HepG2 (cell line): Measurements from ENCODE around the gene LIN28B. TPM values are rescaled to one million over a fixed set of nuclear protein-coding genes. Genes with fewer than 3 reads are reported as not detected.

Source experiments
- FIP1L1 ChIP-seq: fragments of 200-400 bp; formaldehyde crosslinking; IDR thresholded peaks from 2 replicates; pipeline ENCODE4 v1.6.1; 2018; ENCODE audit warnings: low read depth, mild to moderate bottlenecking, low read length, moderate library complexity, borderline replicate concordance; ENCODE audit not compliant: insufficient read depth
- GATAD2A ChIP-seq: IDR thresholded peaks from 2 replicates; pipeline ENCODE4 v1.6.1; 2016
- GLI4 ChIP-seq: sonication (generic); formaldehyde crosslinking; IDR thresholded peaks from 2 replicates; pipeline ENCODE4 v1.5.1; 2020; ENCODE audit warnings: missing genetic modification reagents, mild to moderate bottlenecking, moderate library complexity, borderline replicate concordance
- GTF2F1 ChIP-seq: fragments of 150-350 bp; IDR thresholded peaks from 2 replicates; pipeline ENCODE4 v1.6.1; 2014; ENCODE audit warnings: low read length
- HNF1A ChIP-seq, 2 experiments: sonication (generic) in 1 of 2; formaldehyde crosslinking in 1 of 2; IDR thresholded peaks; 2 replicates each; pipeline versions ENCODE4 v1.4.0 to v1.6.1; 2016 to 2020; ENCODE audit warnings: borderline replicate concordance in 1 of 2, low read depth in 1 of 2, mild to moderate bottlenecking in 1 of 2, missing genetic modification reagents in 1 of 2
- HOXA9 ChIP-seq: sonication (generic); formaldehyde crosslinking; IDR thresholded peaks from 2 replicates; pipeline ENCODE4 v1.8.1; 2022; ENCODE audit warnings: missing genetic modification reagents, mild to moderate bottlenecking, moderate library complexity, borderline replicate concordance
- KLF6 ChIP-seq: IDR thresholded peaks from 2 replicates; pipeline ENCODE4 v1.8.0; 2016; ENCODE audit warnings: missing biosample characterization, missing genetic modification reagents
- MAFF ChIP-seq: IDR thresholded peaks from 2 replicates; pipeline ENCODE4 v1.6.1; 2011; ENCODE audit warnings: low read depth, low read length, improper control_type of control experiment
- MEF2D ChIP-seq: sonication (generic); formaldehyde crosslinking; IDR thresholded peaks from 2 replicates; pipeline ENCODE4 v1.5.1; 2020; ENCODE audit warnings: mild to moderate bottlenecking, missing genetic modification reagents
- NKX3-1 ChIP-seq: sonication (generic); formaldehyde crosslinking; IDR thresholded peaks from 2 replicates; pipeline ENCODE4 v1.5.0; 2020; ENCODE audit warnings: missing genetic modification reagents
- PAXIP1 ChIP-seq: sonication (generic); formaldehyde crosslinking; conservative IDR thresholded peaks from 2 replicates; pipeline ENCODE4 v1.4.0; 2020; ENCODE audit warnings: mild to moderate bottlenecking, missing genetic modification reagents, moderate library complexity
- PPARG ChIP-seq: conservative IDR thresholded peaks from 2 replicates; pipeline ENCODE4 v1.6.1; 2016; ENCODE audit warnings: missing biosample characterization, missing genetic modification reagents
- RARA ChIP-seq: IDR thresholded peaks from 2 replicates; pipeline ENCODE4 v1.6.1; 2016; ENCODE audit warnings: missing genetic modification reagents, missing compliant biosample characterization
- RFXAP ChIP-seq: sonication (generic); formaldehyde crosslinking; IDR thresholded peaks from 2 replicates; pipeline ENCODE4 v1.4.0; 2020; ENCODE audit warnings: missing genetic modification reagents, borderline replicate concordance
- SIX4 ChIP-seq: sonication (generic); formaldehyde crosslinking; IDR thresholded peaks from 2 replicates; pipeline ENCODE4 v1.4.0; 2020; ENCODE audit warnings: missing genetic modification reagents
- SOX13 ChIP-seq, 3 experiments: fragments of 450-650 bp in 1 of 3; sonication (generic) in 1 of 3; formaldehyde crosslinking in 1 of 3; IDR thresholded peaks in 2 of 3; conservative IDR thresholded peaks in 1 of 3; 2 replicates each; pipeline versions ENCODE4 v1.5.0 to v1.6.1; 2016 to 2020; ENCODE audit warnings: antibody characterized with exemption in 1 of 3, mild to moderate bottlenecking in 1 of 3, missing compliant biosample characterization in 1 of 3, missing genetic modification reagents in 1 of 3, moderate library complexity in 1 of 3
- TEAD2 ChIP-seq: sonication (generic); formaldehyde crosslinking; IDR thresholded peaks from 2 replicates; pipeline ENCODE4 v1.9.0; 2021; ENCODE audit warnings: missing genetic modification reagents
- ZNF326 ChIP-seq: sonication (generic); formaldehyde crosslinking; IDR thresholded peaks from 2 replicates; pipeline ENCODE4 v1.4.0; 2020; ENCODE audit warnings: missing genetic modification reagents, borderline replicate concordance
- ZNF569 ChIP-seq: sonication (generic); formaldehyde crosslinking; IDR thresholded peaks from 2 replicates; pipeline ENCODE4 v1.5.0; 2020; ENCODE audit warnings: mild to moderate bottlenecking, missing genetic modification reagents, moderate library complexity, borderline replicate concordance
- ZNF678 ChIP-seq: sonication (generic); formaldehyde crosslinking; IDR thresholded peaks from 2 replicates; pipeline ENCODE4 v1.4.0; 2020; ENCODE audit warnings: mild to moderate bottlenecking, missing genetic modification reagents
- ZNF800 ChIP-seq: sonication (generic); formaldehyde crosslinking; IDR thresholded peaks from 2 replicates; pipeline ENCODE4 v1.4.0; 2020; ENCODE audit warnings: missing genetic modification reagents
- polyA plus RNA-seq, 8 experiments: library from polyadenylated mRNA; depleted of rRNA in 3 of 8; stranded (reverse) in 7 of 8; unstranded in 1 of 8; fragments of >200 nt; fragmentation: Illumina TruSeq in 4 of 8; extraction: Trizol in 4 of 8; gene quantifications; 2 replicates each; pipeline versions ENCODE4 v1.2.1 to v1.2.3, GENCODE V29; 2011 to 2016; ENCODE audit warnings: low read depth in 4 of 8, missing spikeins in 1 of 8, mixed read lengths in 1 of 8; ENCODE audit not compliant: insufficient read depth in 1 of 8
- total RNA-seq, 5 experiments: library from RNA; depleted of rRNA; stranded (reverse); fragments of >200 nt; fragmentation: Illumina TruSeq; extraction: Trizol; gene quantifications; 2 replicates each; pipeline ENCODE4 v1.2.3, GENCODE V29; 2016; ENCODE audit warnings: low read depth in 1 of 5

The LIN28B gene
- total and polyA plus RNA-seq, 2 of the 13 experiments (the other 11 are each of a cell fraction or from before 2014, with no cell fraction given), result 14.5 to 56.8 TPM

GRCh38 chr6:105066233-105066632 lies 109.3 kb downstream of the LIN28B start (continued):
- TF ChIP-seq ZNF326 (CRISPR knock-in tag) (no peak), KLF6 (CRISPR knock-in tag) (no peak), HNF1A (IDR thresholded peaks at IDR 0.05; ENCODE audit: low read depth) (0 out of 2 replicates have a peak, but pooled peaks have one; percentile 41), HNF1A (CRISPR knock-in tag; IDR thresholded peaks at IDR 0.05; ENCODE audit: borderline replicate concordance) (no peak), NKX3-1 (CRISPR knock-in tag) (no peak), MAFF (no peak), SIX4 (CRISPR knock-in tag) (no peak), ZNF569 (CRISPR knock-in tag) (no peak), PAXIP1 (CRISPR knock-in tag) (peak; percentile 85), GLI4 (CRISPR knock-in tag) (no peak), SOX13 (IDR thresholded peaks at IDR 0.05) (no peak), SOX13 (CRISPR knock-in tag; conservative IDR thresholded peaks at IDR 0.05 in 1 of 2, IDR thresholded peaks at IDR 0.05 in 1 of 2) (peak in 1 of 2 experiments; percentile 74; a peak in 1 of 4 replicates), RARA (CRISPR knock-in tag) (peak; percentile 92), HOXA9 (CRISPR knock-in tag) (no peak), MEF2D (CRISPR knock-in tag) (peak; percentile 84; the same call in 1 of the 2 replicates), ZNF678 (CRISPR knock-in tag) (no peak), TEAD2 (CRISPR knock-in tag) (no peak), GTF2F1 (no peak), FIP1L1 (no peak), ZNF800 (CRISPR knock-in tag) (no peak), RFXAP (CRISPR knock-in tag) (no peak), PPARG (CRISPR knock-in tag) (peak; percentile 67), GATAD2A (CRISPR knock-in tag) (peak; percentile 69; the same call in 1 of the 2 replicates)
